ENCODE data around the gene RPGRIP1. TPM values are rescaled to one million over a fixed set of nuclear protein-coding genes. Genes with fewer than 3 reads are reported as not detected.
A peak's percentile ranks its signal among the peaks of the same experiment; 100 is the strongest.

Gene RPGRIP1
- total and polyA plus RNA-seq, 9 of the 15 experiments (the other 6 are each of a cell fraction or from before 2014, with no cell fraction given): 0.47 to 0.95 (median 0.65) TPM; not detected in 1

- 0 out of 4 replicates have a peak, but pooled peaks of 1 of the 2 experiments have one; percentile 30 for TF ChIP-seq MNT (conservative IDR thresholded peaks at IDR 0.05)
- TF ChIP-seq LEF1 (IDR thresholded peaks at IDR 0.05): no peak
- TF ChIP-seq KLF10 (CRISPR knock-in tag; IDR thresholded peaks at IDR 0.05): no peak
- TF ChIP-seq TFAP4 (CRISPR knock-in tag; IDR thresholded peaks at IDR 0.05; ENCODE audit: borderline replicate concordance): peak; percentile 40; the same call in 1 of the 2 replicates
- peak; percentile 48; the same call in 1 of the 2 replicates for TF ChIP-seq CTBP1 (IDR thresholded peaks at IDR 0.05; ENCODE audit: borderline replicate concordance)
- peak; percentile 46; the same call in 1 of the 2 replicates for TF ChIP-seq ATF7 (IDR thresholded peaks at IDR 0.05)
- TF ChIP-seq TCF3 (CRISPR knock-in tag; IDR thresholded peaks at IDR 0.05): no peak
- TF ChIP-seq HINFP (tag; conservative IDR thresholded peaks at IDR 0.05; ENCODE audit: low read depth): no peak
- TF ChIP-seq ZNF384 (IDR thresholded peaks at IDR 0.05; ENCODE audit: low read depth, low read length): peak; percentile 38; the same call in 1 of the 2 replicates
- peak; percentile 40; the same call in 1 of the 2 replicates for TF ChIP-seq CREM (IDR thresholded peaks at IDR 0.05; ENCODE audit: low read depth)
- no peak for TF ChIP-seq HNRNPK (IDR thresholded peaks at IDR 0.05; ENCODE audit: low read depth, low read length, poor library complexity, severe bottlenecking)
- no peak for TF ChIP-seq RERE (CRISPR knock-in tag; IDR thresholded peaks at IDR 0.05; ENCODE audit: borderline replicate concordance)
Measured at GRCh38 chr14:21317398-21317797, 37.5 kb downstream of the RPGRIP1 start (continued).
